SK-MEL-5 (cell line): ENCODE measurements around the gene ZNF488. TPM values are rescaled to one million over a fixed set of nuclear protein-coding genes. Genes with fewer than 3 reads are reported as not detected.
"Not testable (repeated sequence)": the region's sequence is repeated elsewhere in the genome, so short reads cannot be mapped to it uniquely, and the experiment has no call there.

ENCODE experiments used
- DNase-seq: peaks from one replicate; pipeline ENCODE4 v3.0.0-alpha.2; 2016; ENCODE audit warnings: low read depth, low spot score
- in situ Hi-C: cut with HindIII; loops from 2 replicates; pipeline ENCODE4 v1.10.0; 2016; ENCODE audit warnings: low sequenced_read_pairs, high pct_unique_total_duplicates, low pct_unique_long_range_greater_than_20kb
- total RNA-seq: library from RNA; depleted of rRNA; stranded (reverse); fragments of >200 nt; shearing (Covaris generic); gene quantifications from 2 replicates; pipeline ENCODE4 v1.2.3, GENCODE V29; 2014

The ZNF488 gene
- total RNA-seq, 1 experiment from 2014 or later: not detected

GRCh38 chr10:47400786-47401185 lies 16.7 kb upstream of the ZNF488 start:
- DNase-seq: no peak
- in situ Hi-C loops: no loop called here

DNA sequence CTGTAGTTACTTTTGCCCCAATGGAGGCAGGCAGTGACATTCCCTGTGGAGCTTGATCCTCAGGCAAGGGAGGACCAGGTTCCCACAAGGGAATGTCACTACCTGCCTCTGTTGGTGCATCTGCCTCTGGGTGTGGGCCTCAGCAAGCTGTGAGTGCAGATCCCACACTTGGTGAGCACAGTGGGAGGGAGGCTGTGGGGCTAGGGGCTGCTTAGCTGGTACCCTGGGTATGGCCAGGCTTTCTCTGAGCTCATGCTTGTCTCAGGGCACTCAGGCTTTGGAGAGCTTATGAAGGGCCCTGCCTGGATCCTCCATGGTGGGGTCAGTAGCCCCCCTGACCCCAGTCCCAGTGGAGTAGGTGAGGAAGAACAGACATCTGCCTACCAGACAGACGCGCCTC lies 16.2 kb upstream of the ZNF488 start:
- no peak for DNase-seq
- in situ Hi-C loops: no loop called here

DNA sequence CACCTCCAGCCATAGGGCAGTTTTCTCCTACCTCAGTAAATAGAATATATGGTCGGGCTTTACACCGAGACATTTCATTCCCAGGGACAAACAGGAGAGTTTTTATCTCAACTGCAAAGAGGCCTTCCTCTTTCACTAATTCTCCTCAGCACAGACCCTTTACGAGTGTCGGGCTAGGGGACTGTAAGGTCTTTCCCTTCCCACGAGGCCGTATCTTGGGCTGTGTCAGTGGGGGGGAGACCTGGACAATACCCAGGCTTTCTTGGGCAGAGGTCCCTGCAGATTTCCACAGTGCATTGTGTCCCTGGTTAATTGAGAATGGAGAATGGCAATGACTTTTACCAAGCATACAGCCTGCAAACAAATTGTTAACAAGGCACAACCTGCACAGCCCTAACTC lies 13.2 kb upstream of the ZNF488 start:
- DNase-seq: no peak
- in situ Hi-C loops: no loop called here

DNA sequence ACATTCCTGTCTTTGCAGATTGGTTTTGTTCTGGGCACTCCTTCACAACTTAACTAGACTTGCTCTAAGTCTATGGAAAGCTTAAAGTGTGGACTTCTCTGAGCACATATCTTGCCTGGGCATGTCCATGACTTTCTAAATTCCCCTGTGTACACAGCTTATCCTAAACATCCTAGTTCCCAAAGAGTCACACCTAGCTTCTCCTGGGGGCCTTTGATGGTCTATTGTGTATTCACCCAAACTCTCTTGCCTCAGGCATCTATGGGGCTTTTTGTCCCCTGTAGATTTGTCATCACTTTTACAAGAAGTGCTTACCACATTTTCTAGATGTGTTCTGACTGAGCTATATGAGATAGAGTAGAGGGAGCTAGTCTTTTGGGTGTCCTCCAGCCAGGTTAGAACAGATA lies 12.2 kb upstream of the ZNF488 start:
- in situ Hi-C loops: no loop called here
- DNase-seq: no peak

DNA sequence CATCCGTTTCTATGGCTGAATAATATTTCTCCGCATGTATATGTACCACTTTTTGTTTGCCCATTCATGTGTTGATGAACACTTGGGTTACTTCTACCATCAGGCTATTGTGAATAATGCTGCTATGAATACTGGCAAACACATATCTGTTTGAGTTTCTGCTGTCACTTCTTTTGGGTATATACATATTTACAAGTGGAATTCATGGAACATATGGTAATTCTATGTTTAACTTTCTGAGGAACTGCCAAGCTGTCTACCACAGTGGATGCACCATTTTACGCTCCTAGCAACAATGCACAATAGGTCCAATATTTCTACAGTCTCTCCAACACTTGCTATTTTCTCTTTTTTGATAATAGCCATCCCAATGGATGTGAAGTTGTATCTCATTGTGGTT lies 5.5 kb upstream of the ZNF488 start:
- in situ Hi-C loops: no loop called here
- no peak for DNase-seq

DNA sequence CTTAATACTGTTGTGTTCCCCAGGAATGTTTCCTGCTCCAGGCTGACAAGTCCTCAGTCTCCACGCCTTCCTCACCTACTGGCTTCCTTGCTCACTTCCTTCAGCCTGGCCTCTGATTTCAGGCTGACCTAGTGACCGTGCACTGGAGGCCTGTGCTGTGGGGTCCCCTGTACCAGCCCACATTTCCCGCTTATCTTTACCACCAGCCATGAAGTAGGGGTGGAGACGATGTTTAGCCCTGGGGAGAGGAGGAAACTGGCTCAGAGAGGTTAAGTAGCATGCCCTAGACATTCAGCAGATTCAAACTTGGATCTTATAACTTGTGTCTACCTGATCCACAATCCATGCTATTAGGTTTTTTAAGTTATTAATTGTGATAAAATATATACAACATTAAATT lies 4.8 kb upstream of the ZNF488 start:
- no peak for DNase-seq
- in situ Hi-C loops: no loop called here

GRCh38 chr10:47386104-47386503 lies 2.0 kb upstream of the ZNF488 start:
- DNase-seq, in situ Hi-C loops: not testable (repeated sequence)

DNA sequence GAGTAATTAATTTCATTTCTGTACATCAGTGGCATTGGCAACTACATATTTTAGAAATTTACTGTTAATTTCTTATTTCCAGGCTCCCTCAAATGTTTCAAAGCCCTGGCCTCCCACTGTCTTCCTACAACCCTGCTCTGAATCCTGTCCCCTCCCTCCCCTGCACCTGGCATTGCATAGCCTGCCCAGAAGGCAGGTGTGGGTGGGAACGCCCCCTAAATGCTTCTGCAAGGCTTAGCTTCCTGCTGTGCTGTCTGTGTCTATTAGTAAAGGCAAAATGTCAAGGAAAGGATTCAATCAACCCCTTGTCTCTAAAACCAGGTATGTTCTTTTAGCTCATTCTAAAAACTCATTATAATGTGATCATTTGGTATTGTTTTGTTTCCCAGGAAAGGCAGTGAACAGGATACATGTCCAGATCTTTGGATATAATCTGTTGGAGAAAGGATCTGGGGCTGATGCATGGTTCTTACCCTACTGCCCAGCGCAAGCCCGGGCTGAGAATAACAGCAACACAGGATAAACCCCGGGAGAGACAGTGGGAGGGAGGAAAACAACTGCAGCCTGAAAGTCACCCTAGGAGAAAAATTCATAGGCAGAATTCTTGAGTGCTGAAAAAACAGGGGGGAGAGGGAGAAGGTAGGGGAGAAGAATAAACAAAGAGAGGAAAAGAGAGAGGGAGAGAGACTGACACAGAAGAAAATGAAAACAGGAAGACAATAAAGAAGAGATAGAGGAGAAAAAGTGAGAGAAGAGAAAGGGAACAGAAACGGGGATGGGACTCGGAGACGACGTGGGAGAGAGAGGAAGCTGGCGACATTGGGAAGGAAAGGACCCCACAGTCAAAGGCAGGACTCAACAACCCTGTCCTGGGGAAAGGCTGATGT lies 589 bp downstream of the ZNF488 start:
- in situ Hi-C loops: no loop called here
- DNase-seq: no peak

GRCh38 chr10:47381427-47382379 lies 2.4 kb downstream of the ZNF488 start:
- no peak for DNase-seq
- in situ Hi-C loops: no loop called here

GRCh38 chr10:47381103-47381395 lies 3.0 kb downstream of the ZNF488 start:
- in situ Hi-C loops: no loop called here

DNA sequence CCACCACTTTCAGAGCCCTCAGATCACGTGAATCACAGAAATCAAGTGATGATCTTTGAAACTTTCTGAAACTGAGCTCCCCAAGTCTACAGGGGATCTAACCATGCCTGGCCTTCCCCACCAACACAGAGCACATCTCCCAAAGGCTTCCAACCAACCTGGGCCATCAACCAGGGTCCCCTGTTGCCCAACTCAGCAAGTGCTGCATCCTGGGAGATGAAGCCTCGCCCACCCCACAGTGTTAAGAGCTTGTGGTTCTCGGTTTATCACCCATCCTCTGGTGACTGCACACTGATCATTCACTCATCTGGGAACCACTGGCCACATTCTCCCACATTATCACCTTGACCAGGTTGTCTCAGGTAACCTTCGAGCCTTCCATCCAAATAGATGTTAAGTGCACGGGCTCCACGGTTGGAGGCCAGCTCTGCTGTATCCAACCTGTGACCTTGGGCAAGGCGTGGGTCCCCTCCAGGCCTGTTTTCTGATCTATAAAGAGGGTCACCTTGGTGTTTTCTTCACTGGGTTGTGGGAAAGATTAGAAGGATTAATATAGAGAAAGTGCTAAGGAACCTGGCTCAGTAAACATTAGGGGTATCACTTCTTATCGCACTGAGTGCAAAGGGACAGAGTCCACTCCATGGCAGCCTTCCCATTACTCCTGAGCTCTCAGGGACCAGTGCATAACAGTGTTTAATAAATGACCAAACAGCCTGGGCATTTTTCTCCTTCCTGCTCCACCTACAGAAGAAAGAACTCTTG lies 3.6 kb downstream of the ZNF488 start:
- no peak for DNase-seq
- in situ Hi-C loops: no loop called here

More at GRCh38 chr10:47381103-47381395, 3.0 kb downstream of the ZNF488 start:
- DNase-seq: no peak

DNA sequence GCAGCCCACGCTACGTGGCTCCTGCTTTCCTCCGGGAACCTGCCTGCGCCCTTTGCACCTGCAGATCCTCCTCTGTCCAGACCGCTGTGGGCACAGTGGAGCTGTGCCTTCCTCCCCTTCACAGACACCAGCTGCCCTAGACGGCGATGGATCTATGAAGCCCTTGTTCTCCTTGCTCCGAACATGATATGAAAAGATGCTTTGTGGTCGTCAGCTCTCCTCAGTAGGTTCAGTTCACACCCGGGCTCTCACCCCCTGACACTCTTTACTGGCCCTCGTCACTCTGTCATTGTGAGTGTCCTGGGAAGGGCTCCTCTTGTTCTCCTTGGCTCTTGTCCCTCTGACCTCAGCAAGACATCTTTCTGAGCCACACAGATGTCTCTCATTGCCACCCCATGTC lies 4.2 kb downstream of the ZNF488 start:
- in situ Hi-C loops: no loop called here

DNA sequence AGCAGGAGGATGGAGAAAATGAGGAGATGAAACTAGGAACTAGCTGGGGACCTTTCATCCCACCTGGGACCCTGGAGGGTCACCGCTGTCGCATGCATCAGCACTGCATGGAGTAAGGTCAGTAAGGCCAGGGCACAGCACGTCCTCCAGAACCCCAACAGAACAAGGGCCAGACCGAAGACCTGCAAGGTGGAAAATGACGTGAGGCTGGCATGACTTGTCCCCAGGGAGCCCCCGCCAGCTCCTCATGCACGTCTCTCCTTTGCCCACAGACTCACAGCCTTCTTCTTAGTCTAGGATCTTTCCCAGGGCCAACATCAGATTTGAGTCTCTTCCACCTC lies 4.7 kb downstream of the ZNF488 start:
- in situ Hi-C loops: no loop called here
- no peak for DNase-seq

More for the DNA sequence above, 4.2 kb downstream of the ZNF488 start:
- peak; percentile 37 for DNase-seq

GRCh38 chr10:47378606-47379444 lies 5.3 kb downstream of the ZNF488 start:
- no peak for DNase-seq
- in situ Hi-C loops: no loop called here

- in situ Hi-C loops: no loop called here
- no peak for DNase-seq
Measured at GRCh38 chr10:47378183-47378510, 5.9 kb downstream of the ZNF488 start.

- DNase-seq: no peak
- in situ Hi-C loops: no loop called here
Measured at GRCh38 chr10:47376522-47377220, 7.4 kb downstream of the ZNF488 start.
